Sciatic nerve (tissue), 2 donors: ENCODE measurements around the gene DTNBP1. TPM values are rescaled to one million over a fixed set of nuclear protein-coding genes. Genes with fewer than 3 reads are reported as not detected.
A peak's percentile ranks its signal among the peaks of the same experiment; 100 is the strongest.

Experiments
- ATAC-seq: fragments of 200-7000 bp; cut with Tn5 transposase; one replicate; pipeline ENCODE4 v1.9.1; 2020; ENCODE audit warnings: mild to moderate bottlenecking, moderate library complexity
- DNase-seq: peaks from one replicate; pipeline ENCODE4 v3.0.0-alpha.2; 2020; ENCODE audit warnings: low spot score
- intact Hi-C: fragments of 100-400 bp; cut with DNase I; formaldehyde crosslinking; loops from one replicate; pipeline ENCODE4 v1.14.2; 2022
- total RNA-seq: library from RNA; stranded (reverse); fragmentation: NEBNext Ultra II Directional; extraction: Animal tissue kit (Norgen Biotek cat#: 25700); gene quantifications from one replicate; pipeline ENCODE4 v1.2.1, GENCODE V29; 2021
- donor health status: DM: no; HTN: no; CAD: no.
- donor health status: DM: no; HTN: no; CAD: no.

The DTNBP1 gene
- total RNA-seq, 1 donor from 2014 or later, result 25.3 TPM

DNA sequence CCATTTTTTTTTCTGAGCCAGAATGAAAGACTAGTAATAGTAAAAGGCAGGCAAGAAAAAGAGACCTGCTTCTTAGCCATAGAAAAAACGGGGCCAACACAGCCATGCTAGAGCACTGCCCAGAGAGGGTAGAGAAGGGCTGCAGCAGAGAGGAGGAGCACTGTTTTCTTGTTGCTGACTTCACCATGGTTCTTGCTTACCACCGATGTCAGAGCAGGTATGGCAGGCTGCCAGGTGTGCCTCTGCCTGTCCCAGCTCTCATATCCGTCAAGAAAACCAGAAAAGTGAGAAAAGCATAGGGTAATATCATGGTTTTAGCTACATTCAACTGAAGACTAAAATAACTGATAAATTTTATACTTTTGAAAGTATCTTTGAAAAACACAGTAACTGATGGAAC lies 60.7 kb downstream of the DTNBP1 start:
- intact Hi-C loops, result no loop called here
- DNase-seq (no peak), ATAC-seq (no peak)

GRCh38 chr6:15598273-15598798 lies 64.5 kb downstream of the DTNBP1 start:
- DNase-seq (no peak), ATAC-seq (no peak)
- intact Hi-C loops, result no loop called here

DNA sequence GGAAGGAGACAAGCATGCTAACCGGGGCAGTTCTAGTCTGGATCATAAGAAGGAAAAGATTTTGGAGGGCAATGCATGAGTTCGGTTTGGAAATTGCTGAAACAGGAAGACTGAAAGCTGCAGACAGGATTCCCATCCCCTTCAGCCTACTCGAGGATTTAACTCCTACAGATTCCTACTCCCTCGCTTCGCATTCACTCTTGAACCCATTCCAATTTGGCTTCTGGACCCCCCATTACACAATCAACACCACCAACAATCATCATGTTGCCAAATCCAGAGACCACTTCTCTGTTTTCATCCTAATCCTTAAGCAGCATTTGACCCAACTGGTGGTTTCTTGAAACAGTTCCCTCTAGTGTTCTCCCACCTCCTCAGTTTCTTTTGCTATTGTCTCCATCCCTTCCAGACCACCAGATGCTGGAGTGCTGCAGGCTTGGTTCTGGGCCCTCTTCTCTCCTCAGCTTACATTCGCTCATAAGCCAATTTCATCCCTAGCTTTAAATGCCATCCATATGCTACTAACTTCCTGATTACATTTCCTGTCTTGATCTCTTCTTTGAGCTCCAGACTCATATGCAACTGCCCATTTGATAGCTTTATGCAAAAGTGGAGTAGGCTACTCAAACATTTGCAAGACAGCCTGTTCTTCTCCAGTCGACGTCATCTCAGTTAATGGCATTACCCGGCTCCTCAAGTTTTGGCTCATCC lies 66.5 kb downstream of the DTNBP1 start:
- intact Hi-C loops, result no loop called here
- DNase-seq (no peak), ATAC-seq (no peak)

DNA sequence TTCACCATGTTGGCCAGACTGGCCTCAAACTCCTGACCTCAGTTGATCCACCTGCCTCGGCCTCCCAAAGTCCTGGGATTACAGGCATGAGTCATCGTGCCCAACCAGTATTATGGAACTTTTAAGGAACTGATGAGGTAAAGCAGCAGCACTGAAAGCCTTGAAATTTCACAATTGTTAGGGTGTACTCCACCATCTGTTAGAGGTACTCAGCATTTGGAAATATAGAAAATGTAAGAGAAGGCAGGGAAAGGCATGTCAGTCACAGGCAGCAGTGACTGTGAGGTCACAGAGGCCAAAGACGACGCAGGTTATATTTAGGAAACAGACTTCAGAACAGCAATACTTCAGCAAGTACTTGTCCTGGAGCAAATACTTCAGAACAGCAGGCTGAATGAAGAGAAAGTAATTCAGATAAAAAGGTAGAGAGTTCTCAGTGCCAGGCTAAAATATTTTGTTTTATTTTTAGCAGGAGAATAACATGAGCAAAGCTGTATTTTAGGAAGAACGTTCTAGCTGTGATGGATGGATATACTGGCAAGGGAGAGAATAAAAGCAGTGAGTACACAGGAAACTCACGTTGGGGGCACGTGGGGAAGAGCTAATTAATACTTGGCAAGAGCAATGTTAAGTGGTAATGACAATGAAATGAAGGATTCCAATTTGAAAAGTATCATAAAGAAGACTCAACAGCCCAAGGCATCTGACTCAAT lies 67.2 kb downstream of the DTNBP1 start:
- intact Hi-C loops, result no loop called here
- ATAC-seq (no peak), DNase-seq (no peak)

- ATAC-seq (no peak), DNase-seq (no peak)
- intact Hi-C loops, result no loop called here
Measured at GRCh38 chr6:15594512-15595259, 68.1 kb downstream of the DTNBP1 start.

- intact Hi-C loops, result no loop called here
- no peak for ATAC-seq
- no peak for DNase-seq
Measured at GRCh38 chr6:15593798-15594197, 69.0 kb downstream of the DTNBP1 start.

- no peak for ATAC-seq
Measured at GRCh38 chr6:15592610-15593009, 70.2 kb downstream of the DTNBP1 start.

DNA sequence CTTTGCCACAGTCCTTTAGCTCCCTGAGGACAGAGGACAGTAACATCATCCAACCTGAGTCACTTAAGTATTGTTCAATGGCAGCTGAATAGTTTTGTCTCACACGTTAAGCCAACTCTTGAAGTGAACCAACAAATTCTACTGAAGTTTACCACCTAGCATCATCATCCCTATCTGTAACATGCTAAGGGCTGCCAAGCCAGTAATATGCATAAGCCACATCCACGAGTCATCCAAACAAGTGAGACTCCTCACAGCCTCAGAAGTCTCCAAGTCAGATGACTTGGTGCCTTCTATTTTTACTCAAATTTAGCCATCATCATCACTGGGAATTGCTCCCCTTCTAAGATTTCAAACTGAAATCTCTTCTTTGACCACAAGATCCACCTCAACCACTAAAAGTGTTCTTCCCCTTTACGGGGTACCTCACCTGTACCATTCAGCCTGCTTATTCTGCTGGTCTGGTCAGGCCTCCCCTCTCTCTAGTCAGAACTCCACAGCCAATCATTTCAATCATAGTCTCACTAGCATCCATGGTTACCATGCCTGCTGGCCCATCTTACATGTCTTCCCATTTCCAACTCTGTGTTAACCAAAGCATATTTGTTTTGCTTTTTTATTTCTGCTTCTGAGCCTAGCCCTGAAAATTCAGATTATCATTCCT lies 73.7 kb downstream of the DTNBP1 start:
- no peak for DNase-seq
- intact Hi-C loops, result no loop called here
- ATAC-seq, result no peak

More at GRCh38 chr6:15592610-15593009, 70.2 kb downstream of the DTNBP1 start:
- intact Hi-C loops, result no loop called here
- DNase-seq, result no peak

GRCh38 chr6:15586503-15586902 lies 76.3 kb downstream of the DTNBP1 start:
- ATAC-seq (no peak), DNase-seq (no peak)
- intact Hi-C loops, result no loop called here

DNA sequence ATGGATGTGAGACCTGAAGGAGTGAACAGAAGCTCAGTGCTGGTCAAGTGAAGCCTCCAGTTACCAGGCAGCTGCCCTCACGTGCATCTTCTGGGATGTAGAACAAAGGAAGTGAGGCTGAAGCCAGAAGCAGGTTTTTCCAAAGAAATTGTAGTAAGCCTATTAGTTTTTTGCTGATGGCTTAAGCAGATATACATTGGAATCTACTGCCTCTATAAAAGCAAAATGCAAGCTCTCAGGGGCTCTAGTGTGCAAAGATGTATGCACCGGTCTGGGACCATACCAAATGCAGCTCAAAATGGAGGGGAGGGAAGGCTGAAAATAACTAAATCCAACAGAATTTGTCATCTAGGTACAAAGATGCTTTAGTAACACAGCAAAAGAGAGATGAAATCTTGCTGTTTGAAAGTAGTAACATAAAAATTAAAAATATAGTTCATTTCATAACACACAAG lies 77.0 kb downstream of the DTNBP1 start:
- DNase-seq (no peak), ATAC-seq (no peak)
- intact Hi-C loops, result no loop called here

DNA sequence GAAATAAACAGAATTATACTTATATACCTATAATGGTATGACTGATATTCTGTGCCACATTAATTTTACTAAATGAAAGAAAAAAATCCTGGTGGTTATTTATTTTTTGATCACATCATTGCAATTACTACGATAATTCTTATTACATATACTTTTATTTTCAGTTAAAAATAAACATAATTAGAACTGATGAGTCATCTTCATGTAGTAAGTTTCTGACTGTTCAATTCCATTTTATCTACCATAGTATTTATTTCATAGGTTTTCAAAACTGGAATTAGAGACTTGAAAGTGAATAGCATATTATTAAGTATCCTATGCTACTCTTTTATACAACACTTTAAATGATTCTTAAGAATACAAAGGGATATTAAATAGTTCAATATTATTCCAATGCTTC lies 80.3 kb downstream of the DTNBP1 start:
- intact Hi-C loops, result no loop called here
- no peak for ATAC-seq

DNA sequence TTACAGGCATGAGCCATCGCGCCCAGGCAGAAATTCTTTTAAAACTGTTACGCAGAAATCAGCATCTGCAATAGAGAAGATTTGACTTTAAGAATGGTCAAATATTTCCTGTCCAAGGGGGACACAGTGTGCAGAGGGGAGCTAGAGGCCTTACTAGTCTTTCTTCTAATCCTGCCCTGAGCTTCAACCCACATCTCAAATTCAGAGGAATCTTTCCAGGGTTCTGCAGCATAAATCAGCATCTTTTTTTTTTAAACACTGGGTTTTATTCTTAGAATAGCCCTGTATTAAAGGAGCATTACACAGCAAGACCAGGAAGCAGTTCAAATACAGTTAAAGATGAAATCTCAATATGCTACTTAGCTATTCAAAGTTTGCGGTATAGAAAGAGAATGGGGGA lies 81.1 kb downstream of the DTNBP1 start:
- intact Hi-C loops, result no loop called here
- ATAC-seq, result no peak

More for the DNA sequence above, 80.3 kb downstream of the DTNBP1 start:
- DNase-seq, result no peak

DNA sequence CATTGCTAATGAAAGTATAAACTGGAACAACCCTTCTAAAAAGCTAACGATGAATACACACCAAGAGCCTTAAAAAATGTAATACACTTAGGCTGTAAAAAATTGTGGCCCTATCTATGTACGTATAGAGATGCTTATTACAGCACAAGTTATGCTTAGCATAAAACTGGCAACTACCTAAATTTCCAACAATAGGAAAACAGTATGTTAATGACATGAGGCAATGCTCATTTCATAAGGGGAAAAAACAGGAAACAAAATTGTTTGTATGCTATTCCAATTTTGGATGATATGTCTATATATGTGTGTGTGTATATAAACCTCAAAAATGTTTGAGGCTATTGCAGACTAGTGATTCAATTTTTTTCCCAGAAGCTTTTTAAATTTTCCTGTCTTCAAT lies 82.5 kb downstream of the DTNBP1 start:
- intact Hi-C loops, result no loop called here
- DNase-seq, result no peak
- no peak for ATAC-seq

More for the DNA sequence above, 81.1 kb downstream of the DTNBP1 start:
- DNase-seq, result no peak

GRCh38 chr6:15578716-15579391 lies 84.0 kb downstream of the DTNBP1 start:
- ATAC-seq, result no peak
- DNase-seq, result no peak
- intact Hi-C loops, result no loop called here

- no peak for ATAC-seq
- intact Hi-C loops, result no loop called here
- no peak for DNase-seq
Measured at GRCh38 chr6:15577550-15578171, 85.2 kb downstream of the DTNBP1 start.

DNA sequence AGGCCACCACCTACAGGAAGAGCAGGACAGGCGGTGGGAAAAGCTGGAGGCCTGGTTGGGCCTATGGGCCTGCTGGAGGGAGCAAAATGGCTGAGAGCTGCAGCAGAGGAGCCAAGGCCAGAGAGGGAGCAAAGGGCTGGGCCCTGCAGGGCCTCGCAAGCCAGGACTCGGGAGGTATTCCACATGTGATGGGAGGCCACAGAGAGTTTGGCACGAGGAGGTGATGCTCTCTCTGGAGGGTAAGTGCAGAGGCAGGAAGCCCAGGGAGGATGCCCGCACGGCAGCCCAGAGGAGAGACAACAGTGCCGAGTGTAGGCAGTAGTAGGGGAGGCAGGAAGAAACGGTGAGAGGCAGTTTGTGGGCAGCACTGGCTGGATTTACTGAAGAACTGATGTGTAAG lies 85.7 kb downstream of the DTNBP1 start:
- intact Hi-C loops, result no loop called here
- ATAC-seq, result peak; percentile 17
- DNase-seq, result no peak

DNA sequence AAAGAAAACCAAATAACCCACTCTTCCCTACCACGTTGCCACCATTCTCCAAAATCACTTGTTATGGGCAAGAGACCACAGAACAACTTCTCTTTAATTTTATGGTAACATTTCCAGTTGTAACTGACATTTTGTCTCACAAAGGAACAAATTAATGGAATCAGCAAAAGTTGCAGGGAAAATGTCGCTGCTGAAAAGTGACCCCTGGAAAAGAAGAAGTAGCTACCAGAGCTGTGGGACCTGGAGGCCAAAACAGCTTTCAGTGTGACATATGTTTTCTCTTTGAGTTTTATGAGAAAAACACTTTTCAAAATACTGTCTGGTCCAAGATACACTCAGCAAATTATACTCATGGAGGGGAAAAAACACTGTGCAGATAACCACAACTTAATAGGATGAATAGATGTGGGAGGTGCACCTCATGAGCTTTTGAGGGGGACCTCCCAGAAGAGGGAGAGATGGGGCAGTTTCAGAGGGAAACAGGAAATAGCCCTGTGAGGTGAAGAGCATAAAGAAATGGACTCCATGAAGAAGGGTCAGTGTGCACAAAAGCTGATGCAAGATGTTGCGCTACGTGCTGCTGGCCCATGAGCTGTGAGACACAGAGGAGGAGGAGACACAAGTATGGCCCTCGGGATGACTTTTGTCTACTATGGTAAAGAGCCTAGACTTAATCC lies 87.3 kb downstream of the DTNBP1 start:
- intact Hi-C loops, result no loop called here
- DNase-seq, result no peak
- ATAC-seq, result no peak

- DNase-seq (no peak), ATAC-seq (no peak)
- intact Hi-C loops, result no loop called here
Measured at GRCh38 chr6:15574486-15574885, 88.3 kb downstream of the DTNBP1 start.
